Adrenal gland (tissue), 12 donors: Measurements from ENCODE around the gene PNPLA7. TPM values are rescaled to one million over a fixed set of nuclear protein-coding genes. Genes with fewer than 3 reads are reported as not detected.

Experiments used
- DNase-seq, 7 donors: peaks; one replicate each; pipeline ENCODE4 v3.0.0-alpha.2; 2019 to 2020
- H3K27ac ChIP-seq, 5 donors: fragments of 200-600 bp; sonication (generic) in 4 of 5; 1 replicate in 3 of 5; 2 replicates in 2 of 5; pipeline versions ENCODE4 v1.5.1 to v1.8.0; 2016 to 2020; ENCODE audit warnings: mild to moderate bottlenecking in 1 of 5
- H3K27me3 ChIP-seq: fragments of 200-600 bp; 2 replicates; pipeline ENCODE4 v1.8.0; 2021
- H3K36me3 ChIP-seq, 2 donors: fragments of 200-600 bp; replicated peaks in 1 of 2; 1 replicate in 1 of 2; 2 replicates in 1 of 2; pipeline versions ENCODE4 v1.5.1 to v1.8.0; 2018 to 2022
- H3K4me1 ChIP-seq, 2 donors: fragments of 200-600 bp; replicated peaks in 1 of 2; 1 replicate in 1 of 2; 2 replicates in 1 of 2; pipeline versions ENCODE4 v1.5.1 to v1.8.0; 2018 to 2021
- H3K4me3 ChIP-seq, 4 donors: fragments of 200-600 bp; sonication (generic) in 3 of 4; one replicate each; pipeline ENCODE4 v1.5.1; 2016 to 2018
- H3K9me3 ChIP-seq, 3 donors: fragments of 200-600 bp; sonication (generic) in 1 of 3; replicated peaks in 1 of 3; 1 replicate in 2 of 3; 2 replicates in 1 of 3; pipeline versions ENCODE4 v1.5.1 to v1.8.0; 2016 to 2021
- CTCF ChIP-seq, 6 experiments: fragments of 450-650 bp in 4 of 6; fragments of 200-600 bp in 2 of 6; sonication (generic) in 1 of 6; IDR thresholded peaks; 1 replicate in 5 of 6; 2 replicates in 1 of 6; pipeline versions ENCODE4 v1.5.1 to v1.8.0; 2016 to 2021; ENCODE audit warnings: antibody characterized with exemption in 6 of 6, mild to moderate bottlenecking in 2 of 6, moderate library complexity in 1 of 6
- POLR2A ChIP-seq, 2 donors: fragments of 450-650 bp; IDR thresholded peaks; one replicate each; pipeline ENCODE4 v1.6.1; 2017; ENCODE audit warnings: antibody characterized with exemption in 2 of 2, mild to moderate bottlenecking in 2 of 2, moderate library complexity in 1 of 2
- WGBS, 4 donors: extraction: QIAGEN DNeasy Blood & Tissue Kit in 2 of 4; methylation state at CpG; one replicate each; pipeline versions ENCODE4 v1.1.5 to v1.1.7; 2013 to 2017; 5-methylcytosine and 5-hydroxymethylcytosine counted together
- intact Hi-C, 2 donors: fragments of 100-400 bp; cut with DNase I; formaldehyde crosslinking; loops; one replicate each; pipeline versions ENCODE4 v1.14.1 to v1.15.0; 2022 to 2023
- polyA plus RNA-seq, 3 donors: library from polyadenylated mRNA; stranded (reverse); fragments of 200-250 nt in 2 of 3; fragments of 350-450 nt in 1 of 3; fragmentation: Illumina TruSeq in 1 of 3; extraction: RNeasy Lipid Tissue Mini Kit (QIAGEN cat#74804) in 1 of 3; gene quantifications; one replicate each; pipeline ENCODE4 v1.2.3, GENCODE V29; 2013 to 2014
- total RNA-seq, 9 donors: library from RNA; depleted of rRNA in 4 of 9; stranded (reverse); fragments of >200 nt in 4 of 9; fragments of 120-200 nt in 1 of 9; fragmentation: NEBNext Ultra II Directional in 1 of 9; extraction: Animal tissue kit (Norgen Biotek cat#: 25700) in 1 of 9; gene quantifications; one replicate each; pipeline versions ENCODE4 v1.1.0 to v1.2.4, GENCODE V29; 2013 to 2023
- donor health status: healthy with polysubstance abuse.
- donor health status: Bipolar disorder and iron deficiency.
- donor health status: DM: yes; HTN: yes; CAD: no.
- donor health status: DM: no; HTN: no; CAD: no.
- donor health status: DM: no; HTN: no; CAD: no.
- donor health status: DM: yes; HTN: yes; CAD: no.

The PNPLA7 gene
- total and polyA plus RNA-seq, 12 donors, result 0.44 to 64.1 (median 10.8) TPM

GRCh38 chr9:137505421-137506140 lies 44.6 kb downstream of the PNPLA7 start:
- DNase-seq, result no peak
- intact Hi-C loops, result no loop called here
- no peak overlapping the region for H3K27ac ChIP-seq
- no peaks in the 10 kb centered on the region for H3K4me1 ChIP-seq
- no peak overlapping the region for H3K4me3 ChIP-seq
- H3K36me3 ChIP-seq, result no peaks in the 10 kb centered on the region
- 89 to 95% (median 94%) methylated on average over 17 to 28 of the region's 28 CpGs for WGBS, 4 donors
- TF ChIP-seq POLR2A (IDR thresholded peaks at IDR 0.05) (no peak), CTCF (IDR thresholded peaks at IDR 0.05) (no peak)
- H3K9me3 ChIP-seq, result no peaks in the 10 kb centered on the region
- no peaks in the 10 kb centered on the region for H3K27me3 ChIP-seq

GRCh38 chr9:137504432-137504777 lies 45.8 kb downstream of the PNPLA7 start:
- no peaks in the 10 kb centered on the region for H3K27me3 ChIP-seq
- TF ChIP-seq POLR2A (IDR thresholded peaks at IDR 0.05) (no peak), CTCF (IDR thresholded peaks at IDR 0.05) (no peak)
- no peak for DNase-seq
- no peaks in the 10 kb centered on the region for H3K9me3 ChIP-seq
- no peak overlapping the region for H3K4me3 ChIP-seq
- H3K27ac ChIP-seq, result no peak overlapping the region
- intact Hi-C loops, result no loop called here
- H3K36me3 ChIP-seq, result no peaks in the 10 kb centered on the region
- no peaks in the 10 kb centered on the region for H3K4me1 ChIP-seq
- WGBS, 4 donors, result 92 to 99% (median 94%) methylated on average over 7 of the region's 7 CpGs

GRCh38 chr9:137502008-137502911 lies 47.9 kb downstream of the PNPLA7 start:
- intact Hi-C loops, result no loop called here
- Histone ChIP-seq H3K4me3 (no peak overlapping the region), H3K9me3 (no peaks in the 10 kb centered on the region), H3K36me3 (no peaks in the 10 kb centered on the region), H3K27ac (no peak overlapping the region), H3K4me1 (no peaks in the 10 kb centered on the region), H3K27me3 (no peaks in the 10 kb centered on the region)
- DNase-seq, result no peak
- TF ChIP-seq POLR2A (IDR thresholded peaks at IDR 0.05), result no peak
- TF ChIP-seq CTCF (IDR thresholded peaks at IDR 0.05), result no peak
- 77 to 88% (median 86%) methylated on average over 30 to 35 of the region's 36 CpGs for whole genome bisulfite sequencing, 4 donors

- intact Hi-C loops, result no loop called here
- Histone ChIP-seq H3K27ac (no peak overlapping the region), H3K36me3 (no peaks in the 10 kb centered on the region), H3K4me1 (no peaks in the 10 kb centered on the region), H3K27me3 (no peaks in the 10 kb centered on the region), H3K9me3 (no peaks in the 10 kb centered on the region), H3K4me3 (no peak overlapping the region)
- WGBS, 4 donors, result 86 to 94% (median 89%) methylated on average over 10 to 12 of the region's 12 CpGs
- no peak for DNase-seq
- TF ChIP-seq CTCF (IDR thresholded peaks at IDR 0.05) (no peak), POLR2A (IDR thresholded peaks at IDR 0.05) (no peak)
Measured at GRCh38 chr9:137501457-137501856, 48.7 kb downstream of the PNPLA7 start.
